GM18526 (cell line): ENCODE data around the gene SLC34A3.

Experiments
- POLR2A ChIP-seq: IDR thresholded peaks from 3 replicates; pipeline ENCODE4 v1.6.1; 2011; ENCODE audit not compliant: insufficient read length; ENCODE audit errors: extremely low read depth

The SLC34A3 gene

GRCh38 chr9:137278721-137279711, 48.3 kb downstream of the SLC34A3 start:
- no peak for TF ChIP-seq POLR2A

- TF ChIP-seq POLR2A = no peak
Observed at GRCh38 chr9:137279741-137280473, 49.2 kb downstream of the SLC34A3 start.

DNA sequence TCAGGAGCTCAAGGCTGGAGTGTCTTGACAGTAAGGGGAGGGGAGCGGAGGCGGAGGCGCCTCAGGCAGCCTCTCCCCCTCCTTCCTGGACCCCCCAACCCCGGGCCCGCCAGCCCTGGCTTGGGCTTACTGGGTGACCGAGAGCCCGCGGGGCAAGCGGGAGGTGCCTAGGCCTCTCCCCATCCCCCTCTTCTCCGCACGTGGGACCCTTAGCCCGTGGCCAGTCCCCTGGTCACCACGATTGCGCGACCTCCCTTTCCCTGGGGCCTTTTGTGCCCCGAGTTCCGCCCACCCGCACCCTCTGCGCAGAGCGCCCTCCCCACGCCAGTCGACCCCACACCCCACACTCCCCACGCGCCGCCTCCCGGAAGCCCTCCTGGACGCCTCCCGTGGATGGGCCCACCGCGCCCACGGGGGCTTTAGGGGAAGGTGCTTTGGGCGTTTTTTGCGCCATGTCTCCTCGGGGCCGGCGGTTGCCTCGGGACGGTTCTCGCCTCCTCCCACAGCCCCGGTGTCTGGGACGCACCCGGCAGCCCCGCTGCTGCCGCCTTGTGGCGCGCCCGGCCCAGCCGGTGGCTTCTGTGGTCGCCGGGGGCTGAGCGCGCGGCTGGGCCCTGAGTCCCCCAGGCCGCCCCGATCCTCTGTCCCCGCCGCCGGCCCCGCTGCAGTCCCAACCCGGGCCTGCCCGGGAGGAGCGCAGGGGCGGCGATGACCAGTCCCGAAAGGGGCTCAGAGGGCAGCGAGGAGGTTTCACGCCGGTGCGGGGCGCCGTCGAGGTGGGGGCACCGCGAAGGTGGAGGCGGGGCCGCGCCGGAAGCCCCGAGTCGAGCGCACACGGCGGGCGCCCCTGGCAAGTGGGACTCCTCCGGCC, 50.0 kb downstream of the SLC34A3 start:
- no peak for TF ChIP-seq POLR2A

DNA sequence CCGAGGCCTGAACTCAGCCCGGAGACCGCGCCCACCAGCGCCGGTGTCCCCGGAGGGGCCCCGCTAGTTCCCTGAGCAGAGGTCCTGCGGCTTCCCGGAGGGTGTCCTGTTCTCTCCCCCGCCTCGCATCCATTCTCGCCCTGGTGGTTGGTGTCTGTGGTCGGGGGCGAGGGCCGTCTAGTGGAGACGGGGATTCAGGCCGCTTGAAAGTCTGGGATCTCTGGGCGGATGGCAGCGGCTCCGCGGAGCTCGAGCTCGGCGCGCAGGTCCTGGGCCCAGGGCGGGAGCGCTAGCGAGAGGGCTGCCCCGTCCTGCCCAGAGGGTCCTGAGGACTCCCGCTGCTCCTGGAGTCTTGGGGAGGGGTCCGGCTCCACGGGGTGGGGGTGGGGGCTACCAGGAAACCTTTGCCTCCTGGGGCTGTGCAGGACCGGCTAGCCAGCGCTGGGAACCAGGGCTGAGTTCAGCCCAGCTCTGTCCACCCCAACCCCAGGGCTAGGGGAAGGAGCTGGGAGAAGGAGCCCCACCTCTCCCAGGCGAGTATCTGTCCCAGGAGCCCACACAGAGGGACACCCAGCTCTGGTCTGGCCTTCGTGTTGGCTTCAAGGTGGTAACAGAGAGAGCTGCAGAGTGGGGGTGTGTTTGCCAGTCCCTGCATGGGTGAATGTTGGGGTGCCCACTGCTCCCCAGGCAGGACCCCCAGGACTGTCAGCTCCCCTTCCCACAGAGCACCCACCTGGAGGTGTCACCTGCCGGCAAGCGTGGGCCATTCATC, 50.8 kb downstream of the SLC34A3 start:
- TF ChIP-seq POLR2A = no peak
